H1 (cell line): ENCODE results near the gene PDZRN4. TPM values are rescaled to one million over a fixed set of nuclear protein-coding genes. Genes with fewer than 3 reads are reported as not detected.

Source experiments
- CTCF ChIA-PET: fragments of 300-600 bp; sonication (Branson Sonifier 250); formaldehyde crosslinking; loops from one replicate; lab custom pipeline; 2021; ENCODE audit not compliant: partially characterized antibody; lab: Charles Lee
- POLR2A ChIA-PET: fragments of 300-600 bp; sonication (Branson Sonifier 250); formaldehyde crosslinking; loops from one replicate; lab custom pipeline; 2021; ENCODE audit warnings: inconsistent platforms; ENCODE audit not compliant: partially characterized antibody; lab: Charles Lee
- DNase-seq, 2 experiments: peaks; one replicate each; pipeline versions ENCODE4 v3.0.0 to v3.0.0-alpha.2; 2010 to 2022; ENCODE audit warnings: low spot score in 2 of 2, low read depth in 1 of 2, mixed read lengths in 1 of 2
- FAIRE-seq: peaks from 2 replicates; lab custom pipeline; 2011; peaks lifted over from hg19 to GRCh38; lab: Jason Lieb, UNC
- H2AFZ ChIP-seq: 2 replicates; pipeline ENCODE4 v1.8.1; 2012; ENCODE audit warnings: low read length, inconsistent platforms
- H2AK5ac ChIP-seq: 2 replicates; pipeline ENCODE4 v1.6.1; 2013; ENCODE audit warnings: low read depth, low read length
- H2BK120ac ChIP-seq: replicated peaks from 2 replicates; pipeline ENCODE3; 2013; ENCODE audit warnings: low read depth, low read length, inconsistent platforms
- H2BK12ac ChIP-seq: 2 replicates; pipeline ENCODE4 v1.6.1; 2013; ENCODE audit warnings: low read depth, low read length
- H2BK15ac ChIP-seq: 2 replicates; pipeline ENCODE4 v1.6.1; 2013; ENCODE audit warnings: low read length
- H2BK20ac ChIP-seq: 2 replicates; pipeline ENCODE4 v1.6.1; 2013; ENCODE audit warnings: low read length
- H2BK5ac ChIP-seq: 2 replicates; pipeline ENCODE4 v1.6.1; 2013; ENCODE audit warnings: low read depth, low read length
- H3K14ac ChIP-seq: 2 replicates; pipeline ENCODE4 v1.6.1; 2013; ENCODE audit warnings: inconsistent platforms; ENCODE audit not compliant: insufficient read length
- H3K18ac ChIP-seq: 2 replicates; pipeline ENCODE4 v1.6.1; 2013; ENCODE audit warnings: low read length; ENCODE audit errors: extremely low read depth
- H3K23ac ChIP-seq: 2 replicates; pipeline ENCODE4 v1.6.1; 2013; ENCODE audit warnings: inconsistent platforms; ENCODE audit not compliant: insufficient read length
- H3K23me2 ChIP-seq: 2 replicates; pipeline ENCODE4 v1.6.1; 2013; ENCODE audit warnings: low read depth, low read length
- H3K27ac ChIP-seq: 2 replicates; pipeline ENCODE4 v1.6.1; 2011; ENCODE audit warnings: low read depth, low read length, inconsistent platforms
- H3K27me3 ChIP-seq, 4 experiments: replicated peaks in 1 of 4; 1 replicate in 1 of 4; 2 replicates in 3 of 4; pipeline versions ENCODE4 v1.6.1 to v1.8.1; 2011 to 2013; ENCODE audit warnings: low read length in 3 of 4, mild to moderate bottlenecking in 3 of 4, inconsistent platforms in 2 of 4, mixed read lengths in 2 of 4, moderate library complexity in 1 of 4; ENCODE audit not compliant: control insufficient read depth in 3 of 4, insufficient read depth in 3 of 4; ENCODE audit errors: extremely low read depth in 1 of 4
- H3K36me3 ChIP-seq, 4 experiments: 2 replicates each; pipeline versions ENCODE4 v1.6.1 to v1.8.1; 2011 to 2013; ENCODE audit warnings: mild to moderate bottlenecking in 4 of 4, low read length in 3 of 4, moderate library complexity in 2 of 4, control low read depth in 1 of 4, inconsistent platforms in 1 of 4; ENCODE audit not compliant: insufficient read depth in 4 of 4, control insufficient read depth in 2 of 4
- H3K4ac ChIP-seq: replicated peaks from 2 replicates; pipeline ENCODE3; 2013; ENCODE audit warnings: low read length, low read depth, mixed read lengths, inconsistent platforms; ENCODE audit not compliant: insufficient read length
- H3K4me1 ChIP-seq, 4 experiments: replicated peaks in 1 of 4; 1 replicate in 1 of 4; 2 replicates in 3 of 4; pipeline versions ENCODE4 v1.6.1 to v1.8.1; 2011 to 2013; ENCODE audit warnings: low read length in 3 of 4, inconsistent platforms in 2 of 4, mixed read lengths in 1 of 4; ENCODE audit not compliant: insufficient read depth in 4 of 4, control insufficient read depth in 3 of 4
- H3K4me2 ChIP-seq, 2 experiments: 2 replicates each; pipeline versions ENCODE4 v1.6.1 to v1.8.1; 2011 to 2013; ENCODE audit warnings: low read depth in 2 of 2, low read length in 2 of 2, control low read depth in 1 of 2, inconsistent platforms in 1 of 2, mild to moderate bottlenecking in 1 of 2; ENCODE audit not compliant: insufficient read depth in 1 of 2
- H3K4me3 ChIP-seq, 4 experiments: fragments of 200-600, 300-600 bp in 1 of 4; sonication (generic), shearing (Covaris generic), sonication (Bioruptor Twin) in 1 of 4; 2 replicates each; pipeline versions ENCODE4 v1.5.1 to v1.8.1; 2011 to 2016; ENCODE audit warnings: low read length in 4 of 4, low read depth in 3 of 4, control low read depth in 2 of 4, inconsistent platforms in 2 of 4, mild to moderate bottlenecking in 2 of 4, mixed read lengths in 1 of 4, moderate library complexity in 1 of 4; ENCODE audit not compliant: insufficient read depth in 2 of 4; ENCODE audit errors: extremely low read depth in 1 of 4
- H3K56ac ChIP-seq: replicated peaks from 2 replicates; pipeline ENCODE3; 2013; ENCODE audit warnings: low read depth, mild to moderate bottlenecking, mixed read lengths, low read length, inconsistent platforms; ENCODE audit not compliant: insufficient read length
- H3K79me1 ChIP-seq: 2 replicates; pipeline ENCODE4 v1.6.1; 2013; ENCODE audit warnings: low read depth, low read length, control low read depth
- H3K79me2 ChIP-seq, 2 experiments: 2 replicates each; pipeline versions ENCODE4 v1.6.1 to v1.8.1; 2012 to 2013; ENCODE audit warnings: low read length in 2 of 2, mild to moderate bottlenecking in 2 of 2, inconsistent platforms in 1 of 2; ENCODE audit not compliant: insufficient read depth in 2 of 2, control insufficient read depth in 1 of 2
- H3K9ac ChIP-seq, 4 experiments: replicated peaks in 1 of 4; 1 replicate in 1 of 4; 2 replicates in 3 of 4; pipeline versions ENCODE4 v1.6.1 to v1.8.1; 2011 to 2013; ENCODE audit warnings: low read depth in 3 of 4, low read length in 3 of 4, control low read depth in 2 of 4, mild to moderate bottlenecking in 2 of 4, moderate library complexity in 2 of 4, inconsistent platforms in 1 of 4; ENCODE audit errors: extremely low read depth in 1 of 4
- H3K9me3 ChIP-seq, 2 experiments: 2 replicates each; pipeline versions ENCODE4 v1.6.1 to v1.8.1; 2012 to 2013; ENCODE audit warnings: mild to moderate bottlenecking in 2 of 2, moderate library complexity in 2 of 2, control low read depth in 1 of 2, inconsistent platforms in 1 of 2, low read depth in 1 of 2, low read length in 1 of 2, mixed read lengths in 1 of 2; ENCODE audit not compliant: insufficient read depth in 2 of 2
- H4K20me1 ChIP-seq, 2 experiments: replicated peaks in 1 of 2; 2 replicates each; pipeline versions ENCODE3 to v1.8.1; 2011 to 2013; ENCODE audit warnings: inconsistent platforms in 2 of 2, low read length in 2 of 2, mild to moderate bottlenecking in 1 of 2; ENCODE audit not compliant: insufficient read depth in 2 of 2, control insufficient read depth in 1 of 2
- H4K5ac ChIP-seq: 2 replicates; pipeline ENCODE4 v1.6.1; 2013; ENCODE audit warnings: low read length, low read depth, mixed read lengths, inconsistent platforms; ENCODE audit not compliant: insufficient read length
- H4K8ac ChIP-seq: 2 replicates; pipeline ENCODE4 v1.8.0; 2013; ENCODE audit warnings: mild to moderate bottlenecking, moderate library complexity, low read length, inconsistent platforms; ENCODE audit not compliant: insufficient read depth; ENCODE audit errors: extremely low read depth
- H4K91ac ChIP-seq: replicated peaks from 2 replicates; pipeline ENCODE3; 2013; ENCODE audit warnings: low read length, mixed read lengths, inconsistent platforms; ENCODE audit not compliant: insufficient read length
- ASH2L ChIP-seq: fragments of 200-600, 300-600 bp; sonication (generic); IDR thresholded peaks from one replicate; pipeline ENCODE4 v1.7.1; 2017; ENCODE audit warnings: low read length
- GTF2F1 ChIP-seq: IDR thresholded peaks from 2 replicates; pipeline ENCODE4 v1.6.1; 2012; ENCODE audit warnings: low read depth, low read length, improper control_type of control experiment, borderline replicate concordance
- JUND ChIP-seq: IDR thresholded peaks from 2 replicates; pipeline ENCODE4 v1.6.1; 2011; ENCODE audit warnings: mild to moderate bottlenecking, improper control_type of control experiment, low read length
- POLR2A ChIP-seq, 2 experiments: IDR thresholded peaks; 1 replicate in 1 of 2; 2 replicates in 1 of 2; pipeline ENCODE4 v1.6.1; 2011; ENCODE audit warnings: low read depth in 2 of 2, low read length in 2 of 2, mild to moderate bottlenecking in 2 of 2; ENCODE audit errors: control extremely low read depth in 1 of 2
- SRF ChIP-seq: IDR thresholded peaks from 2 replicates; pipeline ENCODE4 v1.6.1; 2011; ENCODE audit warnings: mild to moderate bottlenecking, low read depth, low read length, moderate library complexity
- YY1 ChIP-seq: IDR thresholded peaks from 2 replicates; pipeline ENCODE4 v1.6.1; 2011; ENCODE audit warnings: low read depth, mild to moderate bottlenecking, low read length
- WGBS, 2 experiments: shearing (Covaris generic) in 1 of 2; methylation state at CpG; one replicate each; pipeline versions ENCODE4 v1.1.6 to v1.1.7; 2013 to 2015; ENCODE audit warnings: low lambda C conversion rate in 2 of 2, mixed read lengths in 2 of 2, inconsistent platforms in 1 of 2, low coverage in 1 of 2, missing lambda C conversion rate in 1 of 2; ENCODE audit not compliant: insufficient replicate concordance in 2 of 2, insufficient coverage in 1 of 2, insufficient read length in 1 of 2; ENCODE audit errors: extremely low coverage in 1 of 2, missing lambda C conversion rate in 1 of 2; 5-methylcytosine and 5-hydroxymethylcytosine counted together
- polyA plus RNA-seq, 7 experiments: library from polyadenylated mRNA; depleted of rRNA in 3 of 7; stranded (reverse) in 5 of 7; unstranded in 2 of 7; fragments of >200 nt in 5 of 7; fragments of 200-250 nt in 2 of 7; gene quantifications; 1 replicate in 5 of 7; 2 replicates in 1 of 7; 4 replicates in 1 of 7; pipeline versions ENCODE4 v1.2.1 to v1.2.3, GENCODE V29; 2011 to 2013; ENCODE audit warnings: missing spikeins in 2 of 7, mixed read lengths in 2 of 7
- total RNA-seq: library from RNA; stranded (reverse); fragmentation: NEBNext Ultra II Directional; extraction: Animal tissue kit (Norgen Biotek cat#: 25700); gene quantifications from 2 replicates; pipeline ENCODE4 v1.2.1, GENCODE V29; 2021
- TF ChIP-seq, protein P1 (sequence below): IDR thresholded peaks from 2 replicates; pipeline ENCODE4 v1.6.1; 2011; ENCODE audit warnings: low read depth, mild to moderate bottlenecking, low read length; ENCODE audit not compliant: insufficient read depth
- TF ChIP-seq, protein P2 (sequence below): IDR thresholded peaks from 2 replicates; pipeline ENCODE4 v1.6.1; 2012; ENCODE audit warnings: inconsistent platforms
- TF ChIP-seq, protein P3 (sequence below): IDR thresholded peaks from 2 replicates; pipeline ENCODE4 v1.6.1; 2012; ENCODE audit warnings: low read length, inconsistent platforms

PDZRN4 gene
- total and polyA plus RNA-seq, 2 of the 8 experiments (the other 6 are each of a cell fraction or from before 2014, with no cell fraction given) = not detected

DNA sequence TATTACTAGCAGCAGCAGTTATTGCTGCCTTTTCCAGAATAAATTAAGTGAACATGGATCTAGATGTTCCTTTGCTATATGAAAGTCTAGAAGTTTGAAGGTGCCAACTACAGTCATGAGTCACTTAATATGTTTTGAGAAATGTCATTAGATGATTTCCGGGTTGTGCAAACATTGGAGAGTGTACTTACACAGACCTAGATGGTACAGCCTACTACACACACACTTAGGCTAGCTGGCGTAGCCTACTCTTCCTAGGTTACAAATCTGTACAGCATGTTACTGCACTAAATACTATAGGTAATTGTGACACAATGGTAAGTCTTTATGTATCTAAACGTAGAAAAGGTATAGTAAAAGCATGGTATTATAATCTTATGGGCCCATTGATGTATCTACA, 368.1 kb downstream of the PDZRN4 start:
- Histone ChIP-seq H3K4ac (no peak overlapping the region), H4K20me1 (no peaks in the 10 kb centered on the region), H4K91ac (no peak overlapping the region), H2BK12ac (no peak overlapping the region), H3K18ac (no peak overlapping the region), H3K56ac (no peak overlapping the region), H3K4me1 (peaks cover 0 to 3% (median 0%) of the 10 kb centered on the region in 4 experiments; a peak in 2 of 7 replicates), H3K9ac (no peak overlapping the region), H3K27ac (no peak overlapping the region), H3K9me3 (no peaks in the 10 kb centered on the region), H3K4me3 (no peak overlapping the region), H3K23ac (no peak overlapping the region), H2BK20ac (no peak overlapping the region), H3K4me2 (no peak overlapping the region), H4K5ac (no peak overlapping the region), H4K8ac (no peak overlapping the region), H3K14ac (no peak overlapping the region), H2BK15ac (no peak overlapping the region), H2BK5ac (no peak overlapping the region), H3K36me3 (no peaks in the 10 kb centered on the region), H3K23me2 (no peaks in the 10 kb centered on the region), H2BK120ac (no peak overlapping the region), H2AFZ (no peak overlapping the region), H3K27me3 (no peaks in the 10 kb centered on the region), H3K79me2 (no peaks in the 10 kb centered on the region), H2AK5ac (no peak overlapping the region), H3K79me1 (no peaks in the 10 kb centered on the region)
- WGBS, 2 experiments = 90% methylated on average over 3 of the region's 3 CpGs; no CpG with 5 or more reads in 1 of the 2 experiments
- no peak for TF ChIP-seq JUND
- TF ChIP-seq, protein P1, sequence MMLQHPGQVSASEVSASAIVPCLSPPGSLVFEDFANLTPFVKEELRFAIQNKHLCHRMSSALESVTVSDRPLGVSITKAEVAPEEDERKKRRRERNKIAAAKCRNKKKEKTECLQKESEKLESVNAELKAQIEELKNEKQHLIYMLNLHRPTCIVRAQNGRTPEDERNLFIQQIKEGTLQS = no peak
- no peak for TF ChIP-seq POLR2A (IDR thresholded peaks at IDR 0.05; ENCODE audit: control extremely low read depth in 1 of 2, low read depth in 2 of 2, low read length in 2 of 2)
- no peak for TF ChIP-seq YY1
- no peak for TF ChIP-seq SRF
- TF ChIP-seq, protein P2, sequence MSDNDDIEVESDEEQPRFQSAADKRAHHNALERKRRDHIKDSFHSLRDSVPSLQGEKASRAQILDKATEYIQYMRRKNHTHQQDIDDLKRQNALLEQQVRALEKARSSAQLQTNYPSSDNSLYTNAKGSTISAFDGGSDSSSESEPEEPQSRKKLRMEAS = no peak
- TF ChIP-seq, protein P3, sequence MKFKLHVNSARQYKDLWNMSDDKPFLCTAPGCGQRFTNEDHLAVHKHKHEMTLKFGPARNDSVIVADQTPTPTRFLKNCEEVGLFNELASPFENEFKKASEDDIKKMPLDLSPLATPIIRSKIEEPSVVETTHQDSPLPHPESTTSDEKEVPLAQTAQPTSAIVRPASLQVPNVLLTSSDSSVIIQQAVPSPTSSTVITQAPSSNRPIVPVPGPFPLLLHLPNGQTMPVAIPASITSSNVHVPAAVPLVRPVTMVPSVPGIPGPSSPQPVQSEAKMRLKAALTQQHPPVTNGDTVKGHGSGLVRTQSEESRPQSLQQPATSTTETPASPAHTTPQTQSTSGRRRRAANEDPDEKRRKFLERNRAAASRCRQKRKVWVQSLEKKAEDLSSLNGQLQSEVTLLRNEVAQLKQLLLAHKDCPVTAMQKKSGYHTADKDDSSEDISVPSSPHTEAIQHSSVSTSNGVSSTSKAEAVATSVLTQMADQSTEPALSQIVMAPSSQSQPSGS = no peak
- TF ChIP-seq ASH2L = no peak
- no peak for TF ChIP-seq GTF2F1
- ChIA-PET CTCF (no interaction called here), POLR2A (no interaction called here)
- FAIRE-seq (no peak), DNase-seq (no peak)
